ENCODE data around the gene GMDS.

The GMDS gene

GRCh38 chr6:1941534-1941933, 303.9 kb downstream of the GMDS start:
- Histone ChIP-seq H2BK120ac (ENCODE audit: insufficient read depth, low read length, poor library complexity) (no peak overlapping the region), H3K9ac (ENCODE audit: low read length) (no peak overlapping the region), H2AK5ac (ENCODE audit: low read length) (no peak overlapping the region), H3K27me3 (ENCODE audit: insufficient read depth, low read length) (no peaks in the 10 kb centered on the region), H2BK12ac (ENCODE audit: low read length) (no peak overlapping the region), H3K23ac (ENCODE audit: low read length) (no peak overlapping the region), H2AFZ (ENCODE audit: insufficient read depth, low read length, poor library complexity) (no peak overlapping the region), H3K4me2 (ENCODE audit: low read length) (no peak overlapping the region), H4K8ac (ENCODE audit: low read depth, low read length) (no peak overlapping the region), H3K79me2 (ENCODE audit: control insufficient read depth, insufficient read depth, low read length, poor library complexity) (no peaks in the 10 kb centered on the region), H3K79me1 (ENCODE audit: low read length) (no peaks in the 10 kb centered on the region), H3K27ac (ENCODE audit: low read depth, low read length) (no peak overlapping the region), H3K4ac (ENCODE audit: low read depth, low read length) (no peak overlapping the region), H2BK5ac (ENCODE audit: low read depth, low read length, poor library complexity) (no peak overlapping the region), H3K18ac (ENCODE audit: low read length) (no peak overlapping the region), H4K91ac (ENCODE audit: low read depth, low read length) (no peak overlapping the region), H4K12ac (ENCODE audit: low read depth, low read length) (no peak overlapping the region), H3K9me3 (ENCODE audit: insufficient read depth, low read depth, low read length) (no peaks in the 10 kb centered on the region), H3K36me3 (ENCODE audit: control insufficient read depth in 1 of 2, insufficient read depth in 2 of 2, low read length in 2 of 2) (no peaks in the 10 kb centered on the region), H3K14ac (ENCODE audit: low read length) (no peak overlapping the region), H3K4me3 (ENCODE audit: low read depth, low read length) (no peak overlapping the region), H3K4me1 (ENCODE audit: control insufficient read depth in 1 of 2, insufficient read depth in 2 of 2, low read length in 2 of 2) (no peaks in the 10 kb centered on the region)
- no CpG with 5 or more reads among the region's 4 CpGs for WGBS (ENCODE audit: extremely low coverage, insufficient coverage, insufficient read length)
- DNase-seq = no peak

- Histone ChIP-seq H3K18ac (ENCODE audit: low read length) (no peak overlapping the region), H4K12ac (ENCODE audit: low read depth, low read length) (no peak overlapping the region), H3K79me2 (ENCODE audit: control insufficient read depth, insufficient read depth, low read length, poor library complexity) (no peaks in the 10 kb centered on the region), H3K4me1 (ENCODE audit: control insufficient read depth in 1 of 2, insufficient read depth in 2 of 2, low read length in 2 of 2) (no peaks in the 10 kb centered on the region), H3K36me3 (ENCODE audit: control insufficient read depth in 1 of 2, insufficient read depth in 2 of 2, low read length in 2 of 2) (no peaks in the 10 kb centered on the region), H3K27ac (ENCODE audit: low read depth, low read length) (no peak overlapping the region), H3K4ac (ENCODE audit: low read depth, low read length) (no peak overlapping the region), H3K27me3 (ENCODE audit: insufficient read depth, low read length) (no peaks in the 10 kb centered on the region), H3K4me3 (ENCODE audit: low read depth, low read length) (no peak overlapping the region), H4K8ac (ENCODE audit: low read depth, low read length) (no peak overlapping the region), H3K9ac (ENCODE audit: low read length) (no peak overlapping the region), H2BK5ac (ENCODE audit: low read depth, low read length, poor library complexity) (no peak overlapping the region), H3K4me2 (ENCODE audit: low read length) (no peak overlapping the region), H2AK5ac (ENCODE audit: low read length) (no peak overlapping the region), H2AFZ (ENCODE audit: insufficient read depth, low read length, poor library complexity) (no peak overlapping the region), H3K23ac (ENCODE audit: low read length) (no peak overlapping the region), H2BK12ac (ENCODE audit: low read length) (no peak overlapping the region), H3K14ac (ENCODE audit: low read length) (no peak overlapping the region), H3K9me3 (ENCODE audit: insufficient read depth, low read depth, low read length) (no peaks in the 10 kb centered on the region), H3K79me1 (ENCODE audit: low read length) (no peaks in the 10 kb centered on the region), H2BK120ac (ENCODE audit: insufficient read depth, low read length, poor library complexity) (no peak overlapping the region), H4K91ac (ENCODE audit: low read depth, low read length) (no peak overlapping the region)
- no CpG with 5 or more reads among the region's 2 CpGs for WGBS (ENCODE audit: extremely low coverage, insufficient coverage, insufficient read length)
- no peak for DNase-seq
Measured at GRCh38 chr6:1940381-1940780, 305.0 kb downstream of the GMDS start.

- H4K8ac ChIP-seq (ENCODE audit: low read depth, low read length) = no peak overlapping the region
- no peak overlapping the region for H2BK12ac ChIP-seq (ENCODE audit: low read length)
- H4K12ac ChIP-seq (ENCODE audit: low read depth, low read length) = no peak overlapping the region
- H3K23ac ChIP-seq (ENCODE audit: low read length) = no peak overlapping the region
- no peak overlapping the region for H2AFZ ChIP-seq (ENCODE audit: insufficient read depth, low read length, poor library complexity)
- no peaks in the 10 kb centered on the region for H3K79me2 ChIP-seq (ENCODE audit: control insufficient read depth, insufficient read depth, low read length, poor library complexity)
- WGBS (ENCODE audit: extremely low coverage, insufficient coverage, insufficient read length) = no CpG with 5 or more reads among the region's 4 CpGs
- H3K4me2 ChIP-seq (ENCODE audit: low read length) = no peak overlapping the region
- H4K91ac ChIP-seq (ENCODE audit: low read depth, low read length) = no peak overlapping the region
- H3K9ac ChIP-seq (ENCODE audit: low read length) = no peak overlapping the region
- H3K4me1 ChIP-seq (ENCODE audit: control insufficient read depth in 1 of 2, insufficient read depth in 2 of 2, low read length in 2 of 2) = no peaks in the 10 kb centered on the region
- H2BK120ac ChIP-seq (ENCODE audit: insufficient read depth, low read length, poor library complexity) = no peak overlapping the region
- H3K4ac ChIP-seq (ENCODE audit: low read depth, low read length) = no peak overlapping the region
- H3K9me3 ChIP-seq (ENCODE audit: insufficient read depth, low read depth, low read length) = no peaks in the 10 kb centered on the region
- H3K18ac ChIP-seq (ENCODE audit: low read length) = no peak overlapping the region
- H3K4me3 ChIP-seq (ENCODE audit: low read depth, low read length) = no peak overlapping the region
- no peak overlapping the region for H3K14ac ChIP-seq (ENCODE audit: low read length)
- no peaks in the 10 kb centered on the region for H3K27me3 ChIP-seq (ENCODE audit: insufficient read depth, low read length)
- DNase-seq = peak in 1 of 2 donors; percentile 28
- no peak overlapping the region for H2AK5ac ChIP-seq (ENCODE audit: low read length)
- H3K79me1 ChIP-seq (ENCODE audit: low read length) = no peaks in the 10 kb centered on the region
- H2BK5ac ChIP-seq (ENCODE audit: low read depth, low read length, poor library complexity) = no peak overlapping the region
- H3K27ac ChIP-seq (ENCODE audit: low read depth, low read length) = no peak overlapping the region
- no peaks in the 10 kb centered on the region for H3K36me3 ChIP-seq (ENCODE audit: control insufficient read depth in 1 of 2, insufficient read depth in 2 of 2, low read length in 2 of 2)
Measured at GRCh38 chr6:1933292-1933691, 312.1 kb downstream of the GMDS start.

GRCh38 chr6:1931817-1932216, 313.6 kb downstream of the GMDS start:
- no peak overlapping the region for H2BK120ac ChIP-seq (ENCODE audit: insufficient read depth, low read length, poor library complexity)
- H3K18ac ChIP-seq (ENCODE audit: low read length) = no peak overlapping the region
- no peak overlapping the region for H4K12ac ChIP-seq (ENCODE audit: low read depth, low read length)
- H3K14ac ChIP-seq (ENCODE audit: low read length) = no peak overlapping the region
- H3K9me3 ChIP-seq (ENCODE audit: insufficient read depth, low read depth, low read length) = no peaks in the 10 kb centered on the region
- H2AFZ ChIP-seq (ENCODE audit: insufficient read depth, low read length, poor library complexity) = no peak overlapping the region
- H3K9ac ChIP-seq (ENCODE audit: low read length) = no peak overlapping the region
- no peak overlapping the region for H3K4me2 ChIP-seq (ENCODE audit: low read length)
- no peaks in the 10 kb centered on the region for H3K79me2 ChIP-seq (ENCODE audit: control insufficient read depth, insufficient read depth, low read length, poor library complexity)
- no peaks in the 10 kb centered on the region for H3K4me1 ChIP-seq (ENCODE audit: control insufficient read depth in 1 of 2, insufficient read depth in 2 of 2, low read length in 2 of 2)
- no peak overlapping the region for H3K4ac ChIP-seq (ENCODE audit: low read depth, low read length)
- H4K91ac ChIP-seq (ENCODE audit: low read depth, low read length) = no peak overlapping the region
- no peak overlapping the region for H2BK12ac ChIP-seq (ENCODE audit: low read length)
- H2BK5ac ChIP-seq (ENCODE audit: low read depth, low read length, poor library complexity) = no peak overlapping the region
- H3K27ac ChIP-seq (ENCODE audit: low read depth, low read length) = no peak overlapping the region
- H3K23ac ChIP-seq (ENCODE audit: low read length) = no peak overlapping the region
- DNase-seq = no peak
- no peaks in the 10 kb centered on the region for H3K79me1 ChIP-seq (ENCODE audit: low read length)
- no CpG with 5 or more reads among the region's 5 CpGs for WGBS (ENCODE audit: extremely low coverage, insufficient coverage, insufficient read length)
- H3K36me3 ChIP-seq (ENCODE audit: control insufficient read depth in 1 of 2, insufficient read depth in 2 of 2, low read length in 2 of 2) = no peaks in the 10 kb centered on the region
- H3K4me3 ChIP-seq (ENCODE audit: low read depth, low read length) = no peak overlapping the region
- H3K27me3 ChIP-seq (ENCODE audit: insufficient read depth, low read length) = no peaks in the 10 kb centered on the region
- H4K8ac ChIP-seq (ENCODE audit: low read depth, low read length) = no peak overlapping the region
- H2AK5ac ChIP-seq (ENCODE audit: low read length) = no peak overlapping the region
